GM12878 (cell line): ENCODE results near the gene QRFP. TPM values are rescaled to one million over a fixed set of nuclear protein-coding genes. Genes with fewer than 3 reads are reported as not detected.

Source experiments
- ATAC-seq: fragments of 200-7000 bp; cut with Tn5 transposase; 3 replicates; pipeline ENCODE4 v1.9.1; 2020; ENCODE audit warnings: mild to moderate bottlenecking, moderate library complexity
- BruUV-seq: library from RNA; stranded (reverse); fragments of 400-500 nt; replicated peaks from 2 replicates; lab custom pipeline; 2021; lab: Mats Ljungman, UMichigan
- CTCF ChIA-PET: fragments of 300-600 bp; sonication (Branson Sonifier 250); formaldehyde crosslinking; extraction: SDS; loops from one replicate; lab custom pipeline; 2021; ENCODE audit warnings: inconsistent platforms; lab: Yijun Ruan, JAX
- POLR2A ChIA-PET: fragments of 350-600 bp; formaldehyde crosslinking; extraction: SDS; loops from one replicate; lab custom pipeline; 2021; ENCODE audit warnings: inconsistent platforms; lab: Charles Lee
- RAD21 ChIA-PET: fragments of 300-600 bp; sonication (Branson Sonifier 250); formaldehyde crosslinking; loops from one replicate; lab custom pipeline; 2023; ENCODE audit warnings: antibody characterized with exemption; ENCODE audit not compliant: unreplicated experiment; lab: Charles Lee
- SMC1A ChIA-PET: fragments of 300-600 bp; sonication (Branson Sonifier 250); formaldehyde crosslinking; loops from one replicate; lab custom pipeline; 2023; ENCODE audit not compliant: unreplicated experiment, uncharacterized antibody; lab: Charles Lee
- DNase-seq: peaks from one replicate; pipeline ENCODE4 v3.0.0-alpha.2; 2011; ENCODE audit warnings: low read depth, low spot score
- FAIRE-seq: peaks from 3 replicates; lab custom pipeline; 2011; peaks lifted over from hg19 to GRCh38; lab: Jason Lieb, UNC
- H2AFZ ChIP-seq: 2 replicates; pipeline ENCODE4 v1.6.0; 2011; ENCODE audit warnings: low read depth, low read length, control low read depth; ENCODE audit not compliant: control insufficient read depth
- H3K27ac ChIP-seq: 2 replicates; pipeline ENCODE4 v1.5.1; 2011; ENCODE audit warnings: control low read depth; ENCODE audit not compliant: control insufficient read depth, insufficient read depth
- H3K27me3 ChIP-seq, 2 experiments: replicated peaks in 1 of 2; 2 replicates each; pipeline versions ENCODE4 v1.6.0 to v1.6.1; 2011; ENCODE audit warnings: low read length in 1 of 2; ENCODE audit not compliant: control insufficient read depth in 2 of 2, insufficient read depth in 2 of 2
- H3K36me3 ChIP-seq, 2 experiments: 2 replicates each; pipeline ENCODE4 v1.5.1; 2011; ENCODE audit warnings: low read length in 1 of 2; ENCODE audit not compliant: control insufficient read depth in 2 of 2, insufficient read depth in 2 of 2
- H3K4me1 ChIP-seq: 2 replicates; pipeline ENCODE4 v1.6.1; 2011; ENCODE audit warnings: mild to moderate bottlenecking, low read length, moderate library complexity, mixed read lengths; ENCODE audit not compliant: control insufficient read depth, insufficient read depth
- H3K4me2 ChIP-seq: 2 replicates; pipeline ENCODE4 v1.6.0; 2011; ENCODE audit warnings: control low read depth; ENCODE audit not compliant: control insufficient read depth, insufficient read depth
- H3K4me3 ChIP-seq: fragments of 200-600 bp; sonication (generic); 2 replicates; pipeline ENCODE4 v1.5.1; 2016
- H3K79me2 ChIP-seq: 2 replicates; pipeline ENCODE4 v1.6.0; 2011; ENCODE audit warnings: low read length; ENCODE audit not compliant: control insufficient read depth, insufficient read depth
- H3K9ac ChIP-seq: 2 replicates; pipeline ENCODE4 v1.8.0; 2011; ENCODE audit warnings: low read length, control low read depth, mixed read lengths; ENCODE audit not compliant: control insufficient read depth, insufficient read depth
- H3K9me3 ChIP-seq: replicated peaks from 3 replicates; pipeline ENCODE4 v1.5.1; 2011; ENCODE audit warnings: mild to moderate bottlenecking, low read length; ENCODE audit not compliant: control insufficient read depth, insufficient read depth
- H4K20me1 ChIP-seq: 2 replicates; pipeline ENCODE4 v1.6.0; 2011; ENCODE audit not compliant: control insufficient read depth, insufficient read depth
- EZH2 ChIP-seq: IDR thresholded peaks from 2 replicates; pipeline ENCODE4 v1.6.1; 2012; ENCODE audit warnings: low read depth, mild to moderate bottlenecking, control low read depth, inconsistent platforms, low read length, borderline replicate concordance; ENCODE audit not compliant: control insufficient read depth
- GABPA ChIP-seq: IDR thresholded peaks from 2 replicates; pipeline ENCODE4 v1.6.1; 2014; ENCODE audit warnings: antibody characterized with exemption, low read depth, mild to moderate bottlenecking, inconsistent platforms
- HSF1 ChIP-seq: fragments of 150-350 bp; IDR thresholded peaks from 2 replicates; pipeline ENCODE4 v1.6.1; 2014; ENCODE audit warnings: mild to moderate bottlenecking, low read depth, low read length
- IRF3 ChIP-seq: fragments of 450-650 bp; IDR thresholded peaks from 2 replicates; pipeline ENCODE4 v1.6.1; 2014; ENCODE audit warnings: mild to moderate bottlenecking
- USF1 ChIP-seq: IDR thresholded peaks from 2 replicates; pipeline ENCODE4 v1.6.1; 2011; ENCODE audit warnings: borderline replicate concordance, low read depth, mild to moderate bottlenecking, moderate library complexity, mixed read lengths, low read length; ENCODE audit not compliant: insufficient read depth; ENCODE audit errors: extremely low read length
- ZBTB11 ChIP-seq: fragments of 450-650 bp; formaldehyde crosslinking; IDR thresholded peaks from 2 replicates; pipeline ENCODE4 v1.5.0; 2022; ENCODE audit warnings: mild to moderate bottlenecking, missing genetic modification characterization
- ZSCAN29 ChIP-seq: fragments of 450-650 bp; IDR thresholded peaks from 2 replicates; pipeline ENCODE4 v1.6.1; 2017; ENCODE audit warnings: mild to moderate bottlenecking, moderate library complexity
- ZZZ3 ChIP-seq: IDR thresholded peaks from 2 replicates; pipeline ENCODE4 v1.6.1; 2011; ENCODE audit warnings: low read depth; ENCODE audit not compliant: control insufficient read depth, insufficient read length
- WGBS: methylation state at CpG from one replicate; pipeline ENCODE4 v1.1.6; 2016; ENCODE audit warnings: low lambda C conversion rate; ENCODE audit not compliant: insufficient replicate concordance, insufficient coverage; ENCODE audit errors: missing lambda C conversion rate; 5-methylcytosine and 5-hydroxymethylcytosine counted together
- in situ Hi-C: fragments of 300-500 bp; cut with MboI; formaldehyde crosslinking; loops from 9 replicates; pipeline ENCODE4 v1.14.3; 2018; ENCODE audit warnings: mixed read lengths
- intact Hi-C: fragments of 100-400 bp; cut with micrococcal nuclease; formaldehyde crosslinking; loops from one replicate; pipeline ENCODE4 v1.14.2; 2022; ENCODE audit not compliant: unreplicated experiment
- polyA plus RNA-seq, 11 experiments: library from polyadenylated mRNA; depleted of rRNA in 4 of 11; unstranded in 6 of 11; stranded (reverse) in 5 of 11; fragments of >200 nt; fragmentation: Nextera tagmentation in 4 of 11; fragmentation: Illumina TruSeq in 1 of 11; extraction: Ambion mirVana in 4 of 11; extraction: Trizol in 1 of 11; gene quantifications; 1 replicate in 1 of 11; 2 replicates in 10 of 11; pipeline versions ENCODE4 v1.2.1 to v1.2.3, GENCODE V29; 2011 to 2016; ENCODE audit warnings: inconsistent platforms in 2 of 11, missing spikeins in 2 of 11, low read depth in 1 of 11
- total RNA-seq, 4 experiments: library from RNA; depleted of rRNA in 3 of 4; stranded (reverse); fragments of >200 nt in 3 of 4; fragmentation: Illumina TruSeq in 1 of 4; extraction: Trizol in 1 of 4; gene quantifications; 2 replicates each; pipeline versions ENCODE4 v1.2.1 to v1.2.3, GENCODE V29; 2013 to 2021

Gene QRFP
- total and polyA plus RNA-seq, 10 of the 15 experiments (the other 5 are each of a cell fraction or from before 2014, with no cell fraction given), result not detected

GRCh38 chr9:130897105-130897751, 616 bp upstream of the QRFP start (continued):
- TF ChIP-seq HSF1 (no peak), GABPA (no peak)

GRCh38 chr9:130895481-130896232, 955 bp downstream of the QRFP start:
- H3K4me2 ChIP-seq, result no peak overlapping the region
- ChIA-PET RAD21 (no interaction called here), POLR2A (no interaction called here), CTCF (no interaction called here), SMC1A (interaction anchor here (1.9 kb wide), 1 partner anchor 47 kb away, joined by 4 read pairs; no protein-coding TSS in a partner anchor)
- no peak overlapping the region for H3K27ac ChIP-seq
- H3K9ac ChIP-seq, result no peak overlapping the region
- intact Hi-C loops, result no loop called here
- no TSS peak for BruUV-seq
- DNase-seq (no peak), FAIRE-seq (no peak), ATAC-seq (no peak; the same call in 2 of the 3 replicates)
- H3K4me3 ChIP-seq, result no peak overlapping the region
- H3K9me3 ChIP-seq, result no peaks in the 10 kb centered on the region
- H2AFZ ChIP-seq, result no peak overlapping the region
- 75% methylated on average over 24 of the region's 24 CpGs for WGBS
- in situ Hi-C loops, result no loop called here
- H3K36me3 ChIP-seq, result peaks cover 0 to 2% of the 10 kb centered on the region in 2 experiments; a peak in 1 of 4 replicates
- no peaks in the 10 kb centered on the region for H4K20me1 ChIP-seq
- H3K79me2 ChIP-seq, result no peaks in the 10 kb centered on the region
- H3K4me1 ChIP-seq, result no peaks in the 10 kb centered on the region
- no peaks in the 10 kb centered on the region for H3K27me3 ChIP-seq
- TF ChIP-seq IRF3 (no peak), ZSCAN29 (no peak), ZBTB11 (CRISPR knock-in tag) (no peak), USF1 (no peak), EZH2 (no peak), ZZZ3 (no peak)
